HCT116 (cell line): ENCODE results near the gene CNTFR. TPM values are rescaled to one million over a fixed set of nuclear protein-coding genes. Genes with fewer than 3 reads are reported as not detected.

Experiments
- ATAC-seq: fragments of 200-7000 bp; cut with Tn5 transposase; 2 replicates; pipeline ENCODE4 v1.9.1; 2020; ENCODE audit warnings: mild to moderate bottlenecking, moderate library complexity
- BruUV-seq: library from RNA; stranded (reverse); fragments of 400-500 nt; replicated peaks from 2 replicates; lab custom pipeline; 2021; lab: Mats Ljungman, UMichigan
- CTCF ChIA-PET: fragments of 300-600 bp; sonication (Branson Sonifier 250); formaldehyde crosslinking; loops from one replicate; lab custom pipeline; 2021; ENCODE audit warnings: antibody characterized with exemption; lab: Charles Lee
- POLR2A ChIA-PET: fragments of 300-600, 350-600 bp; sonication (Branson Sonifier 250); formaldehyde crosslinking; loops from one replicate; lab custom pipeline; 2021; ENCODE audit warnings: antibody characterized with exemption; lab: Charles Lee
- RAD21 ChIA-PET, 2 experiments: fragments of 300-600 bp; sonication (Branson Sonifier 250); formaldehyde crosslinking; loops; one replicate each; lab custom pipeline; 2023; ENCODE audit warnings: low total read pairs in 2 of 2; ENCODE audit not compliant: uncharacterized antibody in 2 of 2, unreplicated experiment in 2 of 2, low non-redundant PET in 1 of 2; lab: Charles Lee
- DNase-seq: peaks from one replicate; pipeline ENCODE4 v3.0.0-alpha.2; 2010; ENCODE audit warnings: low read depth, low spot score
- H2AFZ ChIP-seq: fragments of 200-600 bp; shearing (Covaris generic), sonication (generic); 2 replicates; pipeline ENCODE4 v1.6.1; 2017; ENCODE audit warnings: low read depth, mixed run types, mixed read lengths, antibody characterized with exemption, low read length; ENCODE audit not compliant: poor library complexity, severe bottlenecking
- H3K27ac ChIP-seq: 2 replicates; pipeline ENCODE4 v1.5.1; 2012; ENCODE audit warnings: low read depth, low read length
- H3K27me3 ChIP-seq: fragments of 200-600 bp; sonication (generic); 2 replicates; pipeline ENCODE4 v1.6.1; 2016; ENCODE audit warnings: mixed run types, low read length, mixed read lengths; ENCODE audit not compliant: insufficient read depth
- H3K36me3 ChIP-seq, 2 experiments: fragments of 200-500 bp in 1 of 2; fragments of 200-600 bp in 1 of 2; sonication (Bioruptor generic) in 1 of 2; sonication (generic) in 1 of 2; 2 replicates each; pipeline versions ENCODE4 v1.5.1 to v1.6.1; 2014 to 2016; ENCODE audit warnings: low read length in 2 of 2, inconsistent platforms in 1 of 2, mixed read lengths in 1 of 2, mixed run types in 1 of 2; ENCODE audit not compliant: insufficient read depth in 2 of 2, control insufficient read depth in 1 of 2
- H3K4me1 ChIP-seq, 2 experiments: fragments of 200-600 bp in 1 of 2; sonication (generic) in 1 of 2; 2 replicates each; pipeline versions ENCODE4 v1.5.1 to v1.6.1; 2012 to 2017; ENCODE audit warnings: low read length in 2 of 2, inconsistent platforms in 1 of 2, mild to moderate bottlenecking in 1 of 2, mixed read lengths in 1 of 2, mixed run types in 1 of 2, moderate library complexity in 1 of 2; ENCODE audit not compliant: insufficient read depth in 2 of 2, control insufficient read depth in 1 of 2
- H3K4me2 ChIP-seq: fragments of 200-600 bp; sonication (generic); 2 replicates; pipeline ENCODE4 v1.6.1; 2017; ENCODE audit warnings: mixed run types, low read length, mixed read lengths
- H3K4me3 ChIP-seq, 2 experiments: fragments of 200-600 bp in 1 of 2; sonication (generic) in 1 of 2; replicated peaks in 1 of 2; 2 replicates each; pipeline ENCODE4 v1.5.1; 2011 to 2016; ENCODE audit warnings: low read length in 2 of 2, control low read depth in 1 of 2, low read depth in 1 of 2, mild to moderate bottlenecking in 1 of 2, mixed read lengths in 1 of 2, mixed run types in 1 of 2
- H3K79me2 ChIP-seq: fragments of 200-600 bp; sonication (generic); 2 replicates; pipeline ENCODE4 v1.6.1; 2017; ENCODE audit warnings: mild to moderate bottlenecking, mixed run types, low read length, moderate library complexity, mixed read lengths; ENCODE audit not compliant: insufficient read depth
- H3K9ac ChIP-seq: fragments of 200-600 bp; sonication (generic); 2 replicates; pipeline ENCODE4 v1.6.1; 2016; ENCODE audit warnings: low read length, mixed read lengths
- H3K9me2 ChIP-seq: fragments of 200-600 bp; sonication (generic), shearing (Covaris generic); 2 replicates; pipeline ENCODE4 v1.6.1; 2017; ENCODE audit warnings: mixed run types, mild to moderate bottlenecking, moderate library complexity; ENCODE audit not compliant: insufficient read depth
- H3K9me3 ChIP-seq, 2 experiments: fragments of 200-500 bp in 1 of 2; fragments of 200-600 bp in 1 of 2; sonication (Bioruptor generic) in 1 of 2; sonication (generic) in 1 of 2; 2 replicates each; pipeline ENCODE4 v1.6.1; 2014 to 2017; ENCODE audit warnings: low read length in 2 of 2, mixed read lengths in 2 of 2, inconsistent platforms in 1 of 2, low read depth in 1 of 2, mild to moderate bottlenecking in 1 of 2, mixed run types in 1 of 2, moderate library complexity in 1 of 2; ENCODE audit not compliant: control insufficient read depth in 1 of 2, insufficient read depth in 1 of 2
- H4K20me1 ChIP-seq: fragments of 200-600 bp; sonication (generic), shearing (Covaris generic); 2 replicates; pipeline ENCODE4 v1.6.1; 2017; ENCODE audit warnings: mixed run types, mild to moderate bottlenecking, moderate library complexity; ENCODE audit not compliant: insufficient read depth
- FOSL1 ChIP-seq: IDR thresholded peaks from 2 replicates; pipeline ENCODE4 v1.6.1; 2012; ENCODE audit warnings: low read depth
- RAD21 ChIP-seq: IDR thresholded peaks from 2 replicates; pipeline ENCODE4 v1.6.1; 2012; ENCODE audit warnings: low read depth, mild to moderate bottlenecking
- SIN3A ChIP-seq: IDR thresholded peaks from 2 replicates; pipeline ENCODE4 v1.6.1; 2012; ENCODE audit warnings: low read depth
- YY1 ChIP-seq: IDR thresholded peaks from 2 replicates; pipeline ENCODE4 v1.6.1; 2011; ENCODE audit warnings: low read length, low read depth, moderate library complexity, mild to moderate bottlenecking; ENCODE audit not compliant: insufficient replicate concordance; ENCODE audit errors: extremely low read depth
- ZFX ChIP-seq: fragments of 450-650 bp; IDR thresholded peaks from 2 replicates; pipeline ENCODE4 v1.6.1; 2017
- intact Hi-C: fragments of 100-400 bp; cut with micrococcal nuclease; formaldehyde crosslinking; loops from 2 replicates; pipeline ENCODE4 v1.10.0; 2022
- total RNA-seq: library from RNA; stranded (reverse); gene quantifications from one replicate; pipeline ENCODE4 v1.2.1, GENCODE V29; 2021; ENCODE audit not compliant: unreplicated experiment
- TF ChIP-seq, protein P1 (sequence below): IDR thresholded peaks from 2 replicates; pipeline ENCODE4 v1.6.1; 2012; ENCODE audit warnings: low read depth

Gene CNTFR
- total RNA-seq, 1 experiment from 2014 or later: not detected

DNA sequence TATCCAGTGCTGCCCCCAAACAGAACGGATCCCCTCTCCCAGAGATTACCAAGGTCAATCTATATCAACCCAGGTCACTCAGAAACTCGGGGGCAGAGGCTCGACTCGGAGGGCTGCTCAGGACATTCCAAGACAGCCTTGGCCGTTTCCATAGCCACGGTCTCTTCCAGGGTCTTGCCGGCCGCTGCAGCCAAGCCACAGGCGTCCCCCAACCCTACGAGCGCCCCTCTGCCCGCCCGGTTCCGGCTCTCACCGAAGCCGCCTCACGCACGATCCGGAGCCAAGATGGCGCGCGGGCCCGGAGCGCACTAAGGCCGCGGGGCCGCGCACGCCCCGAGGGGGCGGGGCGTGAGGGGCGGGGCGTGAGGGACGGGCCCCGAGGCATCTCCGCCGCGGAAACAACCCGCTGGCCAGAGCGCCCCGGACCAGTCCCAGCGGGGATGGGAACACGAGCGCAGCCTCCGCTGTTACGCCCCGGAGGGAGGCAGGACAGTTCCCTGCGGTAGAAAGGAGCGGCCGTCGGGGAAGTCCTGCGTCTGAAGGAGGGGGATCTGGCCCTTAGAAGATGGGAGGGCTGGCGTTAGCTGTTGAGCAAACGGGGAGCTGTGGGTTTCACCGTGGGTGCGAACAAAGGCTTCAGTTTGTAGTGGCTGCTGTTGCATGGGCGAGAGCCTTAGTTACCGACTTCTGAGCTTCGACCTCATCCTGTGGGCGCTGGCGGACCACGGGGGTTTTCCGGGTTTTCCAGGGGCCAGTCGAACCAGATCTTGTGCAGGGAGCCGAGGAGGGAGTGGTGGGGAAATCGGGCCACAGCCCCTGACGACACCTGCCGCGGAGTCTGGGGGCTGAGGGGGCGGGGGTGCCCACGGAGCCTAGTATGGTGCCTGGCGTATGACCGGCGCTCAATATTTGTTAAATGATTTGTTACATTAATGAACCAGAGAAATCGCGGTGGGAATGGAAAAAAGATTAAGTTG is 22.6 kb upstream of the CNTFR start, which contains the start of gene RPP25L (continued):
- TF ChIP-seq, protein P1, sequence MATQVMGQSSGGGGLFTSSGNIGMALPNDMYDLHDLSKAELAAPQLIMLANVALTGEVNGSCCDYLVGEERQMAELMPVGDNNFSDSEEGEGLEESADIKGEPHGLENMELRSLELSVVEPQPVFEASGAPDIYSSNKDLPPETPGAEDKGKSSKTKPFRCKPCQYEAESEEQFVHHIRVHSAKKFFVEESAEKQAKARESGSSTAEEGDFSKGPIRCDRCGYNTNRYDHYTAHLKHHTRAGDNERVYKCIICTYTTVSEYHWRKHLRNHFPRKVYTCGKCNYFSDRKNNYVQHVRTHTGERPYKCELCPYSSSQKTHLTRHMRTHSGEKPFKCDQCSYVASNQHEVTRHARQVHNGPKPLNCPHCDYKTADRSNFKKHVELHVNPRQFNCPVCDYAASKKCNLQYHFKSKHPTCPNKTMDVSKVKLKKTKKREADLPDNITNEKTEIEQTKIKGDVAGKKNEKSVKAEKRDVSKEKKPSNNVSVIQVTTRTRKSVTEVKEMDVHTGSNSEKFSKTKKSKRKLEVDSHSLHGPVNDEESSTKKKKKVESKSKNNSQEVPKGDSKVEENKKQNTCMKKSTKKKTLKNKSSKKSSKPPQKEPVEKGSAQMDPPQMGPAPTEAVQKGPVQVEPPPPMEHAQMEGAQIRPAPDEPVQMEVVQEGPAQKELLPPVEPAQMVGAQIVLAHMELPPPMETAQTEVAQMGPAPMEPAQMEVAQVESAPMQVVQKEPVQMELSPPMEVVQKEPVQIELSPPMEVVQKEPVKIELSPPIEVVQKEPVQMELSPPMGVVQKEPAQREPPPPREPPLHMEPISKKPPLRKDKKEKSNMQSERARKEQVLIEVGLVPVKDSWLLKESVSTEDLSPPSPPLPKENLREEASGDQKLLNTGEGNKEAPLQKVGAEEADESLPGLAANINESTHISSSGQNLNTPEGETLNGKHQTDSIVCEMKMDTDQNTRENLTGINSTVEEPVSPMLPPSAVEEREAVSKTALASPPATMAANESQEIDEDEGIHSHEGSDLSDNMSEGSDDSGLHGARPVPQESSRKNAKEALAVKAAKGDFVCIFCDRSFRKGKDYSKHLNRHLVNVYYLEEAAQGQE: no peak

DNA sequence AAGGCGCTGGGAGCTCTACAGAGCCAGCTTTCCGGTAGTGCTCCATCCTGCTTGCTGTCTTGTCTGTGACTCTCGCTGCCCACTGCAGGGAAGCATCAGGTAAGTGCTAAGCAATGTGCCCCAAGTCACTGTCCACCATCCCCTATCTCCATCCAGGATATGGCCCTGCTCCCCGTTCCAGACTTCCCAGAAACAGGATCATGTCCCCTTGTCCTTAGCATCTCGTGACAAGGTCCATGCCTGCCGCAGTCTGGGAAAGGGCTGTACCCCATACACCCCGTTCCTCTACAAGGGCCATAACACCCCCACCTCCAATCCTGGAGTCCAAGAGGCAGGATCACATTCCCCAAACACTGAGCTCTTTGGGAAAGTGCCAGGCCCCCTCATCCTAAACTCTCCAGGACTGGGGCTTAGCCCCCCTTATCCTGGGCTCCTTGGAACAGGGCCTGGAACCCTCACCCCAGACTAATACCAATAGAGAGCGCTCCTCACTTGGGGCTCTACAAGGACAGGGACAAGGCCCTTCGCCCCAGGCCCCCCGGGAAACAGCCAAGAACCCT is 21.8 kb upstream of the CNTFR start:
- 0 out of 2 replicates have a peak, but pooled peaks have one; percentile 4 for TF ChIP-seq SIN3A
- no peak for TF ChIP-seq ZFX
- no peak for TF ChIP-seq FOSL1
- TF ChIP-seq RAD21: no peak
- TF ChIP-seq YY1: no peak
- no peaks in the 10 kb centered on the region for H4K20me1 ChIP-seq
- H2AFZ ChIP-seq: no peak overlapping the region
- peak overlapping the region; percentile 91 for H3K4me2 ChIP-seq
- RAD21 ChIA-PET: interaction anchor here in 1 of 2 experiments (0.6 kb wide), 1 partner anchor 23 kb away, joined by 3 read pairs; no protein-coding TSS in a partner anchor
- intact Hi-C loops: no loop called here
- peak overlapping the region; percentile 87 to 95 for H3K4me3 ChIP-seq
- H3K9me3 ChIP-seq: no peaks in the 10 kb centered on the region
- no peaks in the 10 kb centered on the region for H3K27me3 ChIP-seq
- peaks cover 15% of the 10 kb centered on the region for H3K79me2 ChIP-seq
- TSS peak; percentile 73 for BruUV-seq
- H3K27ac ChIP-seq: peak overlapping the region; percentile 82
- POLR2A ChIA-PET: interaction anchor here (1.0 to 2.1 kb wide), 2 partner anchors 9 to 27 kb away, joined by 3 to 6 read pairs; partner anchors contain the start of gene SIGMAR1
- no peak for DNase-seq
- H3K9ac ChIP-seq: peak overlapping the region; percentile 90
- H3K36me3 ChIP-seq: 0 out of 4 replicates have a peak, but pooled peaks cover 0 to 3% of the 10 kb centered on the region in 2 experiments
- ATAC-seq: peak; percentile 39
- H3K4me1 ChIP-seq: peaks cover 5 to 32% of the 10 kb centered on the region in 2 experiments
- H3K9me2 ChIP-seq: no peaks in the 10 kb centered on the region
- CTCF ChIA-PET: no interaction called here
